Rectal smooth muscle tissue (tissue), 1 donor: ENCODE measurements around the gene ZNF280D.
"Not testable (repeated sequence)": the region's sequence is repeated elsewhere in the genome, so short reads cannot be mapped to it uniquely, and the experiment has no call there.

Experiments
- H3K27ac ChIP-seq: one replicate; pipeline ENCODE4 v1.7.0; 2013; ENCODE audit warnings: low read depth, low read length, inconsistent platforms
- H3K27me3 ChIP-seq: one replicate; pipeline ENCODE4 v1.7.0; 2013; ENCODE audit warnings: low read length; ENCODE audit not compliant: control insufficient read depth, insufficient read depth
- H3K36me3 ChIP-seq: one replicate; pipeline ENCODE4 v1.7.0; 2013; ENCODE audit warnings: low read length; ENCODE audit not compliant: control insufficient read depth, insufficient read depth
- H3K4me1 ChIP-seq: one replicate; pipeline ENCODE4 v1.7.0; 2013; ENCODE audit warnings: low read length; ENCODE audit not compliant: control insufficient read depth, insufficient read depth
- H3K4me3 ChIP-seq: one replicate; pipeline ENCODE4 v1.7.0; 2013; ENCODE audit warnings: low read length
- H3K9ac ChIP-seq: one replicate; pipeline ENCODE4 v1.7.0; 2013; ENCODE audit warnings: low read length

ZNF280D gene

DNA sequence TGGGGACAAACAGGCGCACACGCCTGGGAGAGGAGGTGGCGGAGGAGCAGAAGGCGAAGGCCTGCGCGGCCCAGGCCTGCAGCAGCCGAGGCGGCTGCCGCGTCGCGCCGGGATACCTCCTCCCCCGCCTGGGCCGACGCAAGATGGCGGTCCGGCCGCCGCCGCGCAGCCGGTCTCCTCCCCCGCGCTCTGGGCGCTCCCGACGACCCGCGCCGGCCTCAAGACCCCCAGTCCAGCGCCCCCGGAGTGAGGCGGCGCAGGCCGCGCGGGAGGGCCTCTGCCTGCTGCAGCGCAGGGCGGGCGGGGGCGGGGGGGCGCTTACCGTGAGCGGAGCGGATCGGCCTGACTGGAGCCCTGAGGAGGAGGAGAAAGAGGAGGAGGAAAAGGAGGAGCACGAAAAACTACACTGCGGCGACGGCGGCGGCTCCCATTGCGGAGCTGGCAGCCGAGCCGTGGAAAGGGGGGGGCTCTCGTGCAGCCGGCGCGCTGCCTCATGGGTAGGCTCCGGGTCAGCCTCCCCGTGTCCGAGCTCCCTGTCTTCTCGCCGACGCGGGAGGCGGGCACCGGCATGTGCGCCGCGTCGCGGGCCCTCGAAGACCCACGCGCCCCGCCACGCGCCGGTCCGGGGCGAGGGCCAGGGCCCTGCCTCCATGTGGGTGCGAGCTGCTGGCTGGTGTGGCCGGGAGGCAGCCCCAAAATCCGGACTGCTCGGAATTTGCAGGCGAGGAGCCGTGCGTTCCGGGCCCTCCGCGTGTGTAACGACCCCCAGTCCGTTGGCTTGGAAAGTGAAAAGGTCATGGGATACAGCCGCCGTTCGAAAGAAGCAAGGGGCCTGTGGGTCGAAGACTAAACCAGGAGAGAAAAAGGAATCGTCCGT, at the start of gene ZNF280D:
TSS of gene ZNF280D (minus strand) at position 374 of the 877 bp plus-strand sequence. CDS start 26,400 bp downstream, outside the sequence.
- no peaks in the 10 kb centered on the region for H3K27me3 ChIP-seq
- H3K9ac ChIP-seq: peak within 1 kb of the TSS; percentile 92
- H3K27ac ChIP-seq: peak within 1 kb of the TSS; percentile 96
- H3K4me3 ChIP-seq: peak within 1 kb of the TSS; percentile 91
- H3K4me1 ChIP-seq: peaks cover 36% of the 10 kb centered on the region
- H3K36me3 ChIP-seq: no peaks in the 10 kb centered on the region

DNA sequence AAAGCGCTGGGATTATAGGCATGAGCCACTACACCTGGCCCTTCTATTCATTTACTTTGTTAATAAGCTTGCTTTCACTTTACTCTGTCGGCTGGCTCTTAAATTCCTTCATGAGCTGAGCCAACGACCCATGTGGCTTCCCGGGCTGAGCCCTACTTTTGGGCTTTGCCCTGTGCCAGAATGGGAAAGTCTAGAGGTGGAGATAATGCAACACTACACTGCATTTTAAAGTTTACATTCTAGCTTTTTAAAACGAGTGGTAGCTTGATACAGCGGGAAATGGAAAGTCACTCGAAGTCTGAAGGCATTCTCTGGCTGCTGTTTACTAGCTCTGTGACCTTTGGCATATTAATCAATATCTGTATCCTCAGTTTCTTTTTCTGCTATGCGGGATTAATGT, 49.0 kb upstream of the ZNF280D start:
- Histone ChIP-seq H3K27ac (no peak overlapping the region), H3K4me3 (no peak overlapping the region), H3K36me3 (no peaks in the 10 kb centered on the region), H3K9ac (no peak overlapping the region), H3K4me1 (no peaks in the 10 kb centered on the region), H3K27me3 (no peaks in the 10 kb centered on the region)

GRCh38 chr15:56781666-56782065, 48.4 kb upstream of the ZNF280D start:
- Histone ChIP-seq H3K27ac (no peak overlapping the region), H3K36me3 (no peaks in the 10 kb centered on the region), H3K4me1 (no peaks in the 10 kb centered on the region), H3K27me3 (no peaks in the 10 kb centered on the region), H3K9ac (no peak overlapping the region), H3K4me3 (no peak overlapping the region)

DNA sequence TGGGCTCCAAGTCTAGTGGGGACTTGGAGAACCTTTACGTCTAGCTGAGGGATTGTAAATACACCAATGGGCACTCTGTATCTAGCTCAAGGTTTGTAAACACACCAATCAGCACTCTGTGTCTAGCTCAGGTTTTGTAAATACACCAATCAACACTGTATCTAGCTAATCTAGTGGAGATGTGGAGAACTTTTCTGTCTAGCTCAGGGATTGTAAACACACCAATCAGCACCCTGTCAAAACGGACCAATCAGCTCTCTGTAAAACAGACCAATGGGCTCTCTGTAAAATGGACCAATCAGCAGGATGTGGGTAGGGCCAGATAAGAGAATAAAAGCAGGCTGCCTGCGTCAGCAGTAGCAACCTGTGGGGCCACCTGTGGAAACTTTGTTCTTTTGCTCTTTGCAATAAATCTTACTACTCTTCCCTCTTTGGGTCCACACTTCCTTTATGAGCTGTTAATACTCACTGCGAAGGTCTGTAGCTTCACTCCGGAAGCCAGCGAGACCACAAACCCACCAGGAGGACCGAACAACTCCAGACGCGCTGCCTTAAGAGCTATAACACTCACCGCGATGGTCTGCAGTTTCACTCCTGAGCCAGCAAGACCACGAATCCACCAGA, 46.9 kb upstream of the ZNF280D start:
- H3K36me3 ChIP-seq, H3K27me3 ChIP-seq, H3K27ac ChIP-seq, H3K9ac ChIP-seq, H3K4me3 ChIP-seq, H3K4me1 ChIP-seq: not testable (repeated sequence)

- not testable (repeated sequence) for H3K27ac ChIP-seq, H3K27me3 ChIP-seq, H3K36me3 ChIP-seq, H3K4me1 ChIP-seq, H3K4me3 ChIP-seq, H3K9ac ChIP-seq
These were observed 46.1 kb upstream of the ZNF280D start for GRCh38 chr15:56779449-56779848.

DNA sequence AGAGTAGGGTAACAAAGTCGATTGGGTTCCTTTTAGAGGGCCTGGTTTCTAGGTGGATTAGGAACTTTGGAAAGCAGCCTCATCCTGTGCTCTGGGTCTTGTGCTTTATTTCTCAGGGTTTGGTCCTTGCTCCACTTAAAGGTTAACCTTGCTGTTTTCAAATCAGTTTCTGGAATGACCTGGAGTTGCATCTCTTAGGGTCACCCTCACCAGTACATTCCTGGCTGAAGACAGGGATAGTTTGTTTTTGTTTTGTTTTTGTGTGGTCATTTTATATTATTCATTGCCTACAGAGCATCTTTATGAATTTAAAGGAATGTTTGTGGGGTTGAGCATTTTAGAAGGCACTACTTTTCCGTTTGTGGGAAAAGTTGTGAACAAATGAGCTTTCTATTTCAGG, 45.5 kb upstream of the ZNF280D start:
- Histone ChIP-seq H3K4me1 (no peaks in the 10 kb centered on the region), H3K27ac (no peak overlapping the region), H3K4me3 (no peak overlapping the region), H3K27me3 (no peaks in the 10 kb centered on the region), H3K9ac (no peak overlapping the region), H3K36me3 (no peaks in the 10 kb centered on the region)

DNA sequence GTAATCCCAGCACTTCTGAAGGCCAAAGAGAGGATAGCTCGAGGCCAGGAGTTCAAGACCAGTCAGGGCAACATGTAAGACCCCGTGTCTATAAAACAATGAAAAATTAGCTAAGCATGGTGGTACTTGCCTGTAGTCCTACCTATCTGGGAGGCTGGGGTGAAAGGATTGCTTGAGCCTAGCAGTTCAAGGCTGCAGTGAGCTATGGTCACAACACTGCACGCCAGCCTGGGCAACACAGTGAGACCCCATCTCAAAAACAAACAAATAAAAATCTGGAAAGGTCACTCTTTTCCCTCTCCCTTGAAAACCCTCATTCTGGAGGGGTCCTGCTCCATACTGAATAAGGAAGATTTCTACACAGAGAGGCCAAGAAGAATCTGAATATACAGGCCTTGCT, 43.5 kb upstream of the ZNF280D start:
- Histone ChIP-seq H3K36me3 (no peaks in the 10 kb centered on the region), H3K9ac (no peak overlapping the region), H3K27me3 (no peaks in the 10 kb centered on the region), H3K4me1 (no peaks in the 10 kb centered on the region), H3K27ac (no peak overlapping the region), H3K4me3 (no peak overlapping the region)

- H3K27ac ChIP-seq: no peak overlapping the region
- H3K9ac ChIP-seq: no peak overlapping the region
- H3K27me3 ChIP-seq: no peaks in the 10 kb centered on the region
- H3K4me3 ChIP-seq: no peak overlapping the region
- H3K4me1 ChIP-seq: no peaks in the 10 kb centered on the region
- H3K36me3 ChIP-seq: no peaks in the 10 kb centered on the region
These were observed 42.3 kb upstream of the ZNF280D start for GRCh38 chr15:56775641-56776040.

DNA sequence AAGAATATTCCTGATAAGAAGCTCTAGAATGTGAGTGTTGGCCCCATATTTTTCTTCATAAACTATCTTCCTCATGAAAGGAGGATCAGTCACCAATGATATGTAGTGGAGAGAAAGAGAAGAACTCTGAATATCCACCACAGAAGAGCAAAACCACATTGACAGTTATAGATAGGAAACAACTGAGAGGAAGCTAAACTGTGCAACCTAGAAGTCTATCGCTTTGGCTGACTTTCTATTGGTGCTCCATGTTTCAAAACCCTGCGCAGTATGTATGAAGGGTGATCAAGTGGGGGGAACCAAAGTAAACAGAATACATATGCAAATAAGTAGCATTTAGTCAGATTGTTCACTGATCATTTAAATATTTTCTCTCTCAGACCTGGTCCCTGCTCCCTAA, 41.0 kb upstream of the ZNF280D start:
- Histone ChIP-seq H3K4me1 (no peaks in the 10 kb centered on the region), H3K27ac (no peak overlapping the region), H3K36me3 (no peaks in the 10 kb centered on the region), H3K27me3 (no peaks in the 10 kb centered on the region), H3K4me3 (no peak overlapping the region), H3K9ac (no peak overlapping the region)

DNA sequence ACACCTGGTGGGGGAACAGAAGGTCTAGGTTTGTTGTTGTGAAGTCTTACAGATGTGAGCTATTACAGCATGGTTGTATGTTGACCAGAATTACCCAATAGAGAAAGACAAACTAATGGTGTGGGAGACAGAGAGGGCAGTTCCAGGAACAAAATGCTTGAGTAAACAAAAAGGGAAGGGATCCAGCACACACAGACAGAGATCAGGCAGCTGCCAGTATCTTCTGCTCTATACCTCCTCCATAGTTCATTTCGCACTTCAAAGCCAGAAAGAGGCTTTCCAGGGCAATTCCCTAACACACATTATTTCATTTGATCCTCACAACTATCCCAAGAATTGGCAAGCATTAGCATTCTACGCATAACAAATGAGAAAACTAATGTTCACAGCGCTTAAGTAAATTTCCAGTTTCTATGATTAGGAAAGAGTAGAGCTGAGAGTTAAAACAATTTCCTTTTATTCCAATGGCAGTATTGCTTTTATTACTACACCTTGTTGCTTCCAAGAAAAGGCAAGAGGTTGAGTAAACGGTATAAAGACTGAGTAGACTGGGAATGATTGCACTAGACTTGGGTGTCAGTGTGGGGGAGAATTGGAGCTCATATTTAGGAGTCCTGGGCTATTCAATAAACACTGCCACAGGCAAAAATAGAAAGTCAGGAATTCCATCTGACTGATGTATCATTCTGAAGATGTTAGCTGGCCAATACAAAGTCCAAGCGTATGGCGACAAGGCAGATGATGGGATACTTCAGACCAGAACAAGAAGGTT, 39.7 kb upstream of the ZNF280D start:
- Histone ChIP-seq H3K36me3 (no peaks in the 10 kb centered on the region), H3K4me1 (no peaks in the 10 kb centered on the region), H3K27me3 (no peaks in the 10 kb centered on the region), H3K27ac (no peak overlapping the region), H3K4me3 (no peak overlapping the region), H3K9ac (no peak overlapping the region)

GRCh38 chr15:56770173-56770572, 36.9 kb upstream of the ZNF280D start:
- Histone ChIP-seq H3K27me3 (no peaks in the 10 kb centered on the region), H3K9ac (no peak overlapping the region), H3K27ac (no peak overlapping the region), H3K4me3 (no peak overlapping the region), H3K36me3 (no peaks in the 10 kb centered on the region), H3K4me1 (no peaks in the 10 kb centered on the region)

- no peaks in the 10 kb centered on the region for H3K36me3 ChIP-seq
- no peaks in the 10 kb centered on the region for H3K27me3 ChIP-seq
- no peak overlapping the region for H3K9ac ChIP-seq
- no peak overlapping the region for H3K4me3 ChIP-seq
- H3K4me1 ChIP-seq: no peaks in the 10 kb centered on the region
- no peak overlapping the region for H3K27ac ChIP-seq
These were observed 34.0 kb upstream of the ZNF280D start for GRCh38 chr15:56767315-56767714.
